K562 (cell line): ENCODE results near the gene SLC25A2. TPM values are rescaled to one million over a fixed set of nuclear protein-coding genes. Genes with fewer than 3 reads are reported as not detected.
A peak's percentile ranks its signal among the peaks of the same experiment; 100 is the strongest.

Experiments used
- ESRRA ChIP-seq: fragments of 450-650 bp; IDR thresholded peaks from 2 replicates; pipeline ENCODE4 v1.6.1; 2014; ENCODE audit warnings: low read depth, mild to moderate bottlenecking, moderate library complexity, borderline replicate concordance
- FOXP1 ChIP-seq: sonication (generic); formaldehyde crosslinking; IDR thresholded peaks from 2 replicates; pipeline ENCODE4 v1.8.0; 2022; ENCODE audit warnings: mild to moderate bottlenecking, missing genetic modification reagents
- MTA3 ChIP-seq: fragments of 450-650 bp; formaldehyde crosslinking; IDR thresholded peaks from 2 replicates; pipeline ENCODE4 v1.6.1; 2017; ENCODE audit warnings: mild to moderate bottlenecking, borderline replicate concordance
- RBM15 ChIP-seq: fragments of 200-400 bp; formaldehyde crosslinking; IDR thresholded peaks from 2 replicates; pipeline ENCODE4 v1.6.1; 2018; ENCODE audit warnings: mild to moderate bottlenecking, low read length, moderate library complexity; ENCODE audit not compliant: insufficient read depth
- TRIM24 ChIP-seq, 2 experiments: fragments of 450-650 bp; IDR thresholded peaks; 2 replicates each; pipeline ENCODE4 v1.6.1; 2016
- U2AF2 ChIP-seq: fragments of 200-400 bp; formaldehyde crosslinking; optimal IDR thresholded peaks from 2 replicates; pipeline ENCODE3; 2017; ENCODE audit warnings: low read depth, mild to moderate bottlenecking, low read length
- ZFP36 ChIP-seq: fragments of 150-350 bp; IDR thresholded peaks from 2 replicates; pipeline ENCODE4 v1.6.1; 2018; ENCODE audit warnings: low read length, low read depth; ENCODE audit not compliant: partially characterized antibody
- ZNF184 ChIP-seq: sonication (generic); formaldehyde crosslinking; IDR thresholded peaks from 2 replicates; pipeline ENCODE4 v1.5.0; 2020; ENCODE audit warnings: missing genetic modification reagents
- ZNF668 ChIP-seq: fragments of 250-450 bp; sonication (Bioruptor Pico); IDR thresholded peaks from 2 replicates; pipeline ENCODE4 v1.8.0; 2022; ENCODE audit warnings: mild to moderate bottlenecking, inconsistent platforms
- polyA plus RNA-seq, 8 experiments: library from polyadenylated mRNA; depleted of rRNA in 4 of 8; stranded (reverse) in 5 of 8; unstranded in 3 of 8; fragments of >200 nt; fragmentation: Nextera tagmentation in 2 of 8; fragmentation: Illumina TruSeq in 1 of 8; extraction: Ambion mirVana in 2 of 8; extraction: Trizol in 1 of 8; gene quantifications; 2 replicates each; pipeline versions ENCODE4 v1.2.1 to v1.2.3, GENCODE V29; 2011 to 2014; ENCODE audit warnings: inconsistent platforms in 1 of 8, missing spikeins in 1 of 8
- total RNA-seq, 7 experiments: library from RNA; depleted of rRNA in 6 of 7; stranded (reverse); fragments of >200 nt in 6 of 7; fragmentation: Illumina TruSeq in 2 of 7; extraction: Trizol in 2 of 7; gene quantifications; 2 replicates each; pipeline versions ENCODE4 v1.2.1 to v1.2.3, GENCODE V29; 2011 to 2021; ENCODE audit warnings: low replicate concordance in 1 of 7
- TF ChIP-seq, protein P1 (sequence below): fragments of 200-600 bp; sonication (generic); IDR thresholded peaks from one replicate; pipeline ENCODE4 v1.6.1; 2012; ENCODE audit warnings: mild to moderate bottlenecking, low read depth, low read length, inconsistent platforms
- TF ChIP-seq, protein P2 (sequence below): sonication (generic); formaldehyde crosslinking; IDR thresholded peaks from 2 replicates; pipeline ENCODE4 v1.8.0; 2023; ENCODE audit warnings: mild to moderate bottlenecking, missing genetic modification reagents
- TF ChIP-seq, protein P3 (sequence below): fragments of 250-450 bp; sonication (Bioruptor Pico); IDR thresholded peaks from 2 replicates; pipeline ENCODE4 v1.5.0; 2021
- TF ChIP-seq, protein P4 (sequence below): sonication (generic); formaldehyde crosslinking; IDR thresholded peaks from 2 replicates; pipeline ENCODE4 v1.8.1; 2022; ENCODE audit warnings: missing genetic modification reagents
- TF ChIP-seq, protein P5 (sequence below): fragments of 250-450 bp; sonication (Bioruptor Pico); IDR thresholded peaks from 2 replicates; pipeline ENCODE4 v1.6.1; 2021; ENCODE audit warnings: mild to moderate bottlenecking

Gene SLC25A2
- total and polyA plus RNA-seq, 9 of the 15 experiments (the other 6 are each of a cell fraction or from before 2014, with no cell fraction given), result 0.09 to 0.11 (median 0.11) TPM; not detected in 6

DNA sequence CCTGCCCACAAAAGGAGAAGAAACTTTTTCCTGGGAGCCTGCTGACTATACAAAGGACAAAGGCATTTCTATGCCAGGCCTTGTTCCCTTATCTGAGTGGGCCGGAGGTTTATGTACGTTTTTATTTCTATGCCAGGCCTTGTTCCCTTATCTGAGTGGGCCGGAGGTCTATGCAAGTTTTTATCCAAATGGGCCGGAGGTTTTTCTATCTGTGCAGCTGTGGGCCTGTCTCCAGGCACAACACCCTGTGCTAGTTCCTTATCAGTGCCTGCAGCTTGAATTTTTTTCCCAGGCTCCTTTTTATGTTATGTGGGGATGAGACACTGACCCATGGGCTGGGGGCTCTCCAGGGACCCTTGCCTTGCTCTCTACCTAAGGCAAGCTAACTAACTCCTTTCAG lies 5.5 kb downstream of the SLC25A2 start (continued):
- peak; percentile 88 for TF ChIP-seq TRIM24 (IDR thresholded peaks at IDR 0.05)
- no peak for TF ChIP-seq RBM15
- TF ChIP-seq ZNF184 (CRISPR knock-in tag), result no peak
- TF ChIP-seq, protein P1, sequence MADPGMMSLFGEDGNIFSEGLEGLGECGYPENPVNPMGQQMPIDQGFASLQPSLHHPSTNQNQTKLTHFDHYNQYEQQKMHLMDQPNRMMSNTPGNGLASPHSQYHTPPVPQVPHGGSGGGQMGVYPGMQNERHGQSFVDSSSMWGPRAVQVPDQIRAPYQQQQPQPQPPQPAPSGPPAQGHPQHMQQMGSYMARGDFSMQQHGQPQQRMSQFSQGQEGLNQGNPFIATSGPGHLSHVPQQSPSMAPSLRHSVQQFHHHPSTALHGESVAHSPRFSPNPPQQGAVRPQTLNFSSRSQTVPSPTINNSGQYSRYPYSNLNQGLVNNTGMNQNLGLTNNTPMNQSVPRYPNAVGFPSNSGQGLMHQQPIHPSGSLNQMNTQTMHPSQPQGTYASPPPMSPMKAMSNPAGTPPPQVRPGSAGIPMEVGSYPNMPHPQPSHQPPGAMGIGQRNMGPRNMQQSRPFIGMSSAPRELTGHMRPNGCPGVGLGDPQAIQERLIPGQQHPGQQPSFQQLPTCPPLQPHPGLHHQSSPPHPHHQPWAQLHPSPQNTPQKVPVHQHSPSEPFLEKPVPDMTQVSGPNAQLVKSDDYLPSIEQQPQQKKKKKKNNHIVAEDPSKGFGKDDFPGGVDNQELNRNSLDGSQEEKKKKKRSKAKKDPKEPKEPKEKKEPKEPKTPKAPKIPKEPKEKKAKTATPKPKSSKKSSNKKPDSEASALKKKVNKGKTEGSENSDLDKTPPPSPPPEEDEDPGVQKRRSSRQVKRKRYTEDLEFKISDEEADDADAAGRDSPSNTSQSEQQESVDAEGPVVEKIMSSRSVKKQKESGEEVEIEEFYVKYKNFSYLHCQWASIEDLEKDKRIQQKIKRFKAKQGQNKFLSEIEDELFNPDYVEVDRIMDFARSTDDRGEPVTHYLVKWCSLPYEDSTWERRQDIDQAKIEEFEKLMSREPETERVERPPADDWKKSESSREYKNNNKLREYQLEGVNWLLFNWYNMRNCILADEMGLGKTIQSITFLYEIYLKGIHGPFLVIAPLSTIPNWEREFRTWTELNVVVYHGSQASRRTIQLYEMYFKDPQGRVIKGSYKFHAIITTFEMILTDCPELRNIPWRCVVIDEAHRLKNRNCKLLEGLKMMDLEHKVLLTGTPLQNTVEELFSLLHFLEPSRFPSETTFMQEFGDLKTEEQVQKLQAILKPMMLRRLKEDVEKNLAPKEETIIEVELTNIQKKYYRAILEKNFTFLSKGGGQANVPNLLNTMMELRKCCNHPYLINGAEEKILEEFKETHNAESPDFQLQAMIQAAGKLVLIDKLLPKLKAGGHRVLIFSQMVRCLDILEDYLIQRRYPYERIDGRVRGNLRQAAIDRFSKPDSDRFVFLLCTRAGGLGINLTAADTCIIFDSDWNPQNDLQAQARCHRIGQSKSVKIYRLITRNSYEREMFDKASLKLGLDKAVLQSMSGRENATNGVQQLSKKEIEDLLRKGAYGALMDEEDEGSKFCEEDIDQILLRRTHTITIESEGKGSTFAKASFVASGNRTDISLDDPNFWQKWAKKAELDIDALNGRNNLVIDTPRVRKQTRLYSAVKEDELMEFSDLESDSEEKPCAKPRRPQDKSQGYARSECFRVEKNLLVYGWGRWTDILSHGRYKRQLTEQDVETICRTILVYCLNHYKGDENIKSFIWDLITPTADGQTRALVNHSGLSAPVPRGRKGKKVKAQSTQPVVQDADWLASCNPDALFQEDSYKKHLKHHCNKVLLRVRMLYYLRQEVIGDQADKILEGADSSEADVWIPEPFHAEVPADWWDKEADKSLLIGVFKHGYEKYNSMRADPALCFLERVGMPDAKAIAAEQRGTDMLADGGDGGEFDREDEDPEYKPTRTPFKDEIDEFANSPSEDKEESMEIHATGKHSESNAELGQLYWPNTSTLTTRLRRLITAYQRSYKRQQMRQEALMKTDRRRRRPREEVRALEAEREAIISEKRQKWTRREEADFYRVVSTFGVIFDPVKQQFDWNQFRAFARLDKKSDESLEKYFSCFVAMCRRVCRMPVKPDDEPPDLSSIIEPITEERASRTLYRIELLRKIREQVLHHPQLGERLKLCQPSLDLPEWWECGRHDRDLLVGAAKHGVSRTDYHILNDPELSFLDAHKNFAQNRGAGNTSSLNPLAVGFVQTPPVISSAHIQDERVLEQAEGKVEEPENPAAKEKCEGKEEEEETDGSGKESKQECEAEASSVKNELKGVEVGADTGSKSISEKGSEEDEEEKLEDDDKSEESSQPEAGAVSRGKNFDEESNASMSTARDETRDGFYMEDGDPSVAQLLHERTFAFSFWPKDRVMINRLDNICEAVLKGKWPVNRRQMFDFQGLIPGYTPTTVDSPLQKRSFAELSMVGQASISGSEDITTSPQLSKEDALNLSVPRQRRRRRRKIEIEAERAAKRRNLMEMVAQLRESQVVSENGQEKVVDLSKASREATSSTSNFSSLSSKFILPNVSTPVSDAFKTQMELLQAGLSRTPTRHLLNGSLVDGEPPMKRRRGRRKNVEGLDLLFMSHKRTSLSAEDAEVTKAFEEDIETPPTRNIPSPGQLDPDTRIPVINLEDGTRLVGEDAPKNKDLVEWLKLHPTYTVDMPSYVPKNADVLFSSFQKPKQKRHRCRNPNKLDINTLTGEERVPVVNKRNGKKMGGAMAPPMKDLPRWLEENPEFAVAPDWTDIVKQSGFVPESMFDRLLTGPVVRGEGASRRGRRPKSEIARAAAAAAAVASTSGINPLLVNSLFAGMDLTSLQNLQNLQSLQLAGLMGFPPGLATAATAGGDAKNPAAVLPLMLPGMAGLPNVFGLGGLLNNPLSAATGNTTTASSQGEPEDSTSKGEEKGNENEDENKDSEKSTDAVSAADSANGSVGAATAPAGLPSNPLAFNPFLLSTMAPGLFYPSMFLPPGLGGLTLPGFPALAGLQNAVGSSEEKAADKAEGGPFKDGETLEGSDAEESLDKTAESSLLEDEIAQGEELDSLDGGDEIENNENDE, result no peak
- TF ChIP-seq, protein P2, sequence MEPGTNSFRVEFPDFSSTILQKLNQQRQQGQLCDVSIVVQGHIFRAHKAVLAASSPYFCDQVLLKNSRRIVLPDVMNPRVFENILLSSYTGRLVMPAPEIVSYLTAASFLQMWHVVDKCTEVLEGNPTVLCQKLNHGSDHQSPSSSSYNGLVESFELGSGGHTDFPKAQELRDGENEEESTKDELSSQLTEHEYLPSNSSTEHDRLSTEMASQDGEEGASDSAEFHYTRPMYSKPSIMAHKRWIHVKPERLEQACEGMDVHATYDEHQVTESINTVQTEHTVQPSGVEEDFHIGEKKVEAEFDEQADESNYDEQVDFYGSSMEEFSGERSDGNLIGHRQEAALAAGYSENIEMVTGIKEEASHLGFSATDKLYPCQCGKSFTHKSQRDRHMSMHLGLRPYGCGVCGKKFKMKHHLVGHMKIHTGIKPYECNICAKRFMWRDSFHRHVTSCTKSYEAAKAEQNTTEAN (CRISPR knock-in tag), result no peak
- no peak for TF ChIP-seq U2AF2
- no peak for TF ChIP-seq ZNF668 (CRISPR knock-in tag)
- TF ChIP-seq, protein P3, sequence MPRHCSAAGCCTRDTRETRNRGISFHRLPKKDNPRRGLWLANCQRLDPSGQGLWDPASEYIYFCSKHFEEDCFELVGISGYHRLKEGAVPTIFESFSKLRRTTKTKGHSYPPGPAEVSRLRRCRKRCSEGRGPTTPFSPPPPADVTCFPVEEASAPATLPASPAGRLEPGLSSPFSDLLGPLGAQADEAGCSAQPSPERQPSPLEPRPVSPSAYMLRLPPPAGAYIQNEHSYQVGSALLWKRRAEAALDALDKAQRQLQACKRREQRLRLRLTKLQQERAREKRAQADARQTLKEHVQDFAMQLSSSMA, result no peak
- no peak for TF ChIP-seq FOXP1 (CRISPR knock-in tag)
- no peak for TF ChIP-seq ESRRA
- TF ChIP-seq, protein P4, sequence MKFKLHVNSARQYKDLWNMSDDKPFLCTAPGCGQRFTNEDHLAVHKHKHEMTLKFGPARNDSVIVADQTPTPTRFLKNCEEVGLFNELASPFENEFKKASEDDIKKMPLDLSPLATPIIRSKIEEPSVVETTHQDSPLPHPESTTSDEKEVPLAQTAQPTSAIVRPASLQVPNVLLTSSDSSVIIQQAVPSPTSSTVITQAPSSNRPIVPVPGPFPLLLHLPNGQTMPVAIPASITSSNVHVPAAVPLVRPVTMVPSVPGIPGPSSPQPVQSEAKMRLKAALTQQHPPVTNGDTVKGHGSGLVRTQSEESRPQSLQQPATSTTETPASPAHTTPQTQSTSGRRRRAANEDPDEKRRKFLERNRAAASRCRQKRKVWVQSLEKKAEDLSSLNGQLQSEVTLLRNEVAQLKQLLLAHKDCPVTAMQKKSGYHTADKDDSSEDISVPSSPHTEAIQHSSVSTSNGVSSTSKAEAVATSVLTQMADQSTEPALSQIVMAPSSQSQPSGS (CRISPR knock-in tag), result no peak
- no peak for TF ChIP-seq ZFP36
- no peak for TF ChIP-seq MTA3
- TF ChIP-seq, protein P5, sequence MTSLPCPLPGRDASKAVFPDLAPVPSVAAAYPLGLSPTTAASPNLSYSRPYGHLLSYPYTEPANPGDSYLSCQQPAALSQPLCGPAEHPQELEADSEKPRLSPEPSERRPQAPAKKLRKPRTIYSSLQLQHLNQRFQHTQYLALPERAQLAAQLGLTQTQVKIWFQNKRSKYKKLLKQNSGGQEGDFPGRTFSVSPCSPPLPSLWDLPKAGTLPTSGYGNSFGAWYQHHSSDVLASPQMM (CRISPR knock-in tag), result no peak
